Measurements from ENCODE around the gene SCO2.
"Not testable (repeated sequence)": the region's sequence is repeated elsewhere in the genome, so short reads cannot be mapped to it uniquely, and the experiment has no call there.

SCO2 gene

DNA sequence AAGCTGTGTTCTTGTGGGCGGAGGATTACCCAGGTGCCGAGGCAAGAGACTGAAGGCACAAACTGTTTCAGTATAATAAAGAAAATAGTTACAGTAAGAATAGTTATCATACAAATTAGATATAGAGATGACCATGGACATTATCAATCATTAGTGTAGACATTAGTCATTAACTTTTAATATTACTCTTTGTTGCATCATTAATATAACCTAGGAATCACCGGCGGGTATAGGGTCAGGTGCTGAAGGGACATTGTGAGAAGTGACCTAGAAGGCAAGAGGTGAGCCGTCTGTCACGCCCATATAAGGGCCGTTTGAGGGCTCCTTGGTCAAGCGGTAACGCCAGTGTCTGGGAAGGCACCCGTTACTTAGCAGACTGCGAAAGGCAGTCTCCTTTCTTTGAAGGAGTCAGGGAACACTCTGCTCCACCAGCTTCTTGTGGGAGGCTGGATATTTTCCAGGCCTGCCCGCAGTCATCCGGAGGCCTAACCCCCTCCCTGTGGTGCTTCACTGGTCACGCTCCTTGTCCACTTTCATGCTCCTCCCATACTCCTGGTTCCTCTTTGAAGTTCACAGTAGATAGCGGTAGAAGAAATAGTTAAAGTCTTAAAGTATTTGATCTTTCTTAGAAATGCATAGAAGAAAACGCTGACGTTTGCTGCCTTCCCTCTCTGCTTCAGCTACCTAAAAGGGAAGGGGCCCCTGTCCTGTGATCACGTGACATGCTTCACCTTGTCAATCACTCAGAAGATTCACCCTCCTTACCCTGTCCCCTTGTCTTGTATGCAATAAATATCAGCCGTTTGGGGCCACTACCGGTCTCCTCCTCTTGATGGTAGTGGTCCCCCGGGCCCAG is 8.7 kb upstream of the SCO2 start:
- H3K4me3 ChIP-seq (ENCODE audit: low read length); DNase-seq (ENCODE audit: low read depth, low spot score): not testable (repeated sequence)

DNA sequence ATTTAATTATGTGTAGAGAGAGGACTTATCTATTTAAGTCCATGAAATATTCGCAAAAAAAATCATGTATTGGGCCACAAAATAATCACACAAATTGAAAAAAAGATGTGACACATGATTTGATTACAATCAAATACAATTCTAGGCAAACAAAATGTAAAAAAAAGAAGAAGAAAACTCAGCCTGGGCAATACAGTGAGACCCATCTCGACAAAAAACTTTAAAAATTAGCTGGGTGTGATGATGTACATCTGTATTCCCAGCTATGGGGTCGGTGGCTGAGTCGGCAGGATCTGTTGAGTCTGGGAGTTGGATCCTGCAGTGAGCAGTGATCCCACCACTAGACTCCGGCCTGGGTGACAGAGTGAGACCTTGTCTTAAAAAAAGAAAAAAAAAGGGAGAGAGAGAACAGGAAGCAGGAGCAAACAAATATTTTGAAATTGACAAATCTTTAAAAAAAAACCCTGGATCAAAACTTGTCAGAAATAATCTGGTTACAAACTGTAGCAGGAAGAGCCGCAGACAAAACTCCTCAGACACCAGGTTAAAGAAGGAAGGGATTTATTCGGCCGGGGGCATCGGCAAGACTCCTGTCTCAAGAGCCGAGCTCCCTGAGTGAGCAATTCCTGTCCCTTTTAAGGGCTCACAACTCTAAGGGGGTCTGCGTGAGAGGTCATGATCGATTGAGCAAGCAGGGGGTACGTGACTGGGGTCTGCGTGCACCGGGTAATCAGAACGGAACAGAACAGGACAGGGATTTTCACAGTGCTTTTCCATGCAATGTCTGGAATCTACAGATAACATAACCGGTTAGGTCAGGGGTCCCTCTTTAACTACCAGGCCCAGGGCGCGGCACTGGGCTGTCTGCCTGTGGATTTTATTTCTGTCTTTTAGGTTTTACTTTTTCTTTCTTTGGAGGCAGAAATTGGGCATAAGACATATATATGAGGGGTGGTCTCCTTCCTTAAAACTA is 7.7 kb upstream of the SCO2 start:
- no peak overlapping the region for H3K4me3 ChIP-seq (ENCODE audit: low read length)
- no peak for DNase-seq (ENCODE audit: low read depth, low spot score)

DNA sequence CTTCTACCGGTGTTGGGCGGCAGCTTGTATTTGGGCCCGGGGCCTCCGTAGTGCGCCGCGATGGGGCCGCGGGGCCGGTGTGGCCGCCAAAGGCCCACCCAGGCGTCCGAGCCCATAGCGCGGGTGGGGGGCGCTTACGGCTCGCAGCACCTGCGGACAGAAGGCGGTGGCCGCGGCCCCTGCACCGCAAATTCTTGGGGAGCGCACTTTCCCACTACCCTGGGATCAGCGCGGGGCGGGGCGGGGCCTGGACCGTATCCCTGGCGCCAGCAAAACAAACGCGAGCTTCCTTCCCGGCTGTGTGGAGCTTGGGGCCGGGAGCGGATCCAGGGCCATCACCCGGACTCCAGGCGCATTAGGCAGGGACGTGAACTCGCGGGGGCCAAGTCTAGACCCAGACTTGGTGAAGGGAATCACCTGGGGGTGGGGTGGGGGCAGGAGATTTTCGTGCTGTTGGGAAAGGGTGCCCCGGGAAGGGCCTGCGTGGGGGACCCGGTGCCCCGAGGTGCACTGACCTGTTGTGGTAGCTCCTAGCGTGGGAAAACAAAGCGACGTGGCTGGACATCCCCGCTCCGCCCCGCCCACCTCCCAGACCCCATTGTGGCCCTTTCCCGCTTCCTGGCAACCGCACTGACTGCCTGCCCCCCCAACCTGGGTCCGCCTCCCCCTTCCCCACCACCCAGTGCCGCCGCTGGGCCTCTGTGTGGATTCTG is 6.7 kb upstream of the SCO2 start:
- H3K4me3 ChIP-seq (ENCODE audit: low read length), result no peak overlapping the region
- DNase-seq (ENCODE audit: low read depth, low spot score), result no peak

DNA sequence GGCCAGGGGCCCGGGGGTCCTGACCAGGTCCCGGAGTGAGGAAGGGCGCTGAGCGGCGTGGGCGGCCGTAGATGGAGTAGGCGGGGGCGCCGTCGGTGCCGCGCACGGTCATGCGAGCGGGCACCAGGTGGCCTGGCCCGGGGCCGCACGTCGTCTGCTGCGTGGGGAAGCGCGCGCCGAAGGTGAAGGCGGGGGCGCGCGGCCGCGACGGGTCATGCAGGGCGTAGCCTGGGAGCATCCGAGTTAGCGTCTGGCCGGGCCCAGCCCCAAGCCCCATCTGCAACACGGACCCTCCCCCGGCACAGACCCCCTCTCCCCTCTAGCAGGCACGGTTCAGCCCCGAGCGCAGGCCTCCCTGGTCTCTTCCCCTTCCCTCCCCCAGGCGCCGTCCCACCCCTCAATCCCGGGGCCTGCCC is 6.2 kb upstream of the SCO2 start:
- no peak for DNase-seq (ENCODE audit: low read depth, low spot score)

DNA sequence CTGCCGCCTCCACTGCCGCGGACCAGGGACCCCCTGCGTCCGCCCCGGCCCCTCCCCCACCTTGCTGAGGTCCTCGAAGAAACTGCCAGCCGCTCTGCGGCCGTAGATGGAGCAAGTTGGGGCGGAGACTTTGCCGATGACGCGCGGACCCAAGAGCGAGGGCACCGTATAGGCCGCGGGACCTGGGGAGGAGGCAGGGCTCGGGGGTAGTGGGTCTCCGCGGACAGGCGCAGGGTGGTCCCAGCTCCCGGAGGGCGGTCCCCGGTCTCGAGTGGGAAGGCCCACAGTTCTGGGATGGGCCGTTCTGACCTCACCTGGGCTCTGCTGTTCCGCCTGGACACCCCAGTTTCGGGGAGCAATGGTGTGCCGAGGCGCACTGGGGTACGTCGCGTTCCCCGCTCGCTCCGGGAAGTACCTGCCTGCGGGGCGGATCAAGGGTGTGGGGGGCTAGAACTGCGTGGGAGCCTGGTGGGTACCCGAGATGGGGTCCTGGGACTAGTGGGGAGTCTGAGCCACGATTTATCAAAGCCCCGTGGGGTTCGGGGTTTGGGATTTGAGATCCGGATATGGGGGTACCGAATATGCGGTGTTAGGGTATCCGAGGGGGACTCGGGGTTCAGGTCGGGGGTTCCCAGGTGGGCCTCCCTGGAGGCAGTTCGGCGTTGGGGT is 5.6 kb upstream of the SCO2 start:
- no peak overlapping the region for H3K4me3 ChIP-seq (ENCODE audit: low read length)
- no peak for DNase-seq (ENCODE audit: low read depth, low spot score)

More for the DNA sequence above, 6.2 kb upstream of the SCO2 start:
- no peak overlapping the region for H3K4me3 ChIP-seq (ENCODE audit: low read length)

DNA sequence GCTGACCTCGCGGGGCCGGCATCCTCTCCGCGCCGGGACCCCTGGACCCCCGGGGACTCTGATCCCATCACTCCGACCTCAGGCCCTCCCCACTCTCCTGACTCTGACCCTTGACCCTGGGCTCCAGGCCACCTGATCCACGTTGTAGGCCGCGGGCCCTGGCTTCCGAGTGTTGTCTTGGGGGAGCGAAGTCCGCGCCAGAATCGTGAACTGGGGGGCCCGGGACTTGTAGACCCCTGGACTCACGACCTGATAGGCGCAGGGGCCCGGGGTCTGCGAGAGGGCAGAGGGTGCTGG is 5.1 kb upstream of the SCO2 start:
- H3K4me3 ChIP-seq (ENCODE audit: low read length), result no peak overlapping the region
- no peak for DNase-seq (ENCODE audit: low read depth, low spot score)

DNA sequence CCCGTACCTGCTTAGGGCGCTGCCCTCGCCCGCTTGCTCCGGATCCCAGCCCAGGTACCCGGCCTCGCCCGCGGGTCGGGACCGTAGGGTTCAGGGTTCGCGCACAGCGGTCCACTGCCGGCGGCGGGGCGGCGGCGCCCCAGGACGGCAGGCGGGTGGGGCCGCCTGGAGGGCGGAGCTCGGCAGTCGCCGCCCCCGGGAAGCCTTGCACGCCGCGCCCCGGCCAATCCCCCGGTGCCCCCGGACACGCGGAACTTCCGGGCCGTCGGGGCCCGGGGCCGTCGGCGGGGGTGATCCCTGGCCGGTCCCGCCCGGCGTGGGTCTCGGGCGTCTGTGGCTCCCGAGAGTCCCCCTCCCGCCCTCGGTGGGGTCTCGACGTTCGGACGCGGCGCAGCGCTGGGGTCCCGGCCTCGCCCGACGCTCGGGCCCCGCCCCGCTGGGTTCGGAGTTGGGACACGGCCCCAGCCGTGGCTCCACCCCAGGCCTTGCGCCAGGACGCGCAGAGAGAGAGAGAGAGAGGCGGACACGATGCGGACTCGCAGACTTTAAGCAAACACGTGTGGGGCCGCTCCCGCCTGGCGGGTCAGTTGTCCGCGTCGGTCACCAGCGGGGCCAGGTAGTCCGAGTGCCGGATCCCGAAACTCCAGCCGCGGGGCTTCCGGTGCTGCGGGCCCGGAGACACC is 4.6 kb upstream of the SCO2 start, which contains the start of gene TYMP:
TSS of gene TYMP (minus strand) at position 116 of the 683 bp plus-strand sequence. CDS start 303 bp downstream, outside the sequence.
- no peak within 1 kb of the TSS for H3K4me3 ChIP-seq (ENCODE audit: low read length)
- DNase-seq (ENCODE audit: low read depth, low spot score), result no peak

DNA sequence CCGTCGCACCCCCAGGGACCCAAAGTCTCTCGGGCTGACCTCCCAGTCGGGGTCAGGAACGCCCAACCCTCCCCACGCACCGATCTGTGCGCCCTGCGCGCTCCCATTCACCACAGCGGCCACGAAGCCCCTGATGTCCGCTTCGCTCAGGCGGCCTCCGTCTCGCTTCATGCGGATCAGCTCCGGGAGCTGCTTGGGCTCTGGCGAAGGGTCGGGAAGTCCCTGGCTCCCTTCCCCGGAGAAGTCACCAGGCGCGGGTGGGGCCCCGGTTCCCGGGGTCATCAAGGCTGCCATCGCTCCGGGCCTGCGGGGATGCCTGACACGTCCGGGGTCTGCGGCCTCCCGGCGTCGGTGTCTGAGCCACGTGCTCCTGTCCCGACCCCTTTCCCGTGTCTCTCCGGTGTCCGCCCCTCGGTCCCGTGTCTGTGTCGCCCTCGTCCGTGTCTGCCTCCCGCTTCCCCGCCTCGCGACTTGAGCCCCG is 4.1 kb upstream of the SCO2 start:
- DNase-seq (ENCODE audit: low read depth, low spot score), result no peak
- H3K4me3 ChIP-seq (ENCODE audit: low read length), result no peak overlapping the region

DNA sequence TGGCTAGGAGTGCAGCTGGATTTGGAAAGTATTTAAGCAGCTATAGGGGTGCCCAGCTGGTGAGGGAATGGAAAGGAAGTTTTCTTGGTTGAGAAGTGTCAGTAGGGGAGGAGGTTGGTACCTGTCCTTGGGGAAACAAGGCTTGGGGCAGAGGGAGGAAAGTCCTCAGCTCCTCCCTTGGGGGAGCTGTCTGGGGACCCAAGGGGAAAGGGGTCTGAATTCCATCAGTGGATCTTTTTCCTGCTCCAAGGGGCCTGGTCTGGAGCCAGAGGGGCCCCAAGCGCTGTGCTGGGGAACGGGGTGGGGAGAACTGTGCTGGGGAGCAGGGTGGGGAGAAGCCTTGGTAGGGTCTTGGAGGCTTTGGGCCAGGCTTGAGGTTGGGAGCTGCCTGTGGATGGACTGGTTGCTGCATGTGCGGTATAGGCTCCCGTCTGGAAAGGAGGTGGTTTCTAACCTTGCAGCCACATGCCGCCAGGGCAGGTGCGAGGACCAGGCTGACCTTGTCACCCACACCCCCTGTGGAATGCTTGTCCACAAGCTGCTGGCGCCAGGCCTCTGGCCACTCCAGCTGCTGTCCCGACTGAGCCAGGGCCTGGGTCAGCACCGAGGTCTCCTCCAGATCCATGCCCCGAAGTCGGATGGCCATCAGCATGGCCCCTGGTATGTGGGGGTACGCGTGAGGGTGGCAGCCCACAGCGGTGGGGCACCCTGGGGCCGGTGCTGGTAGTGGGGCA is 3.5 kb upstream of the SCO2 start:
- H3K4me3 ChIP-seq (ENCODE audit: low read length), result no peak overlapping the region
- no peak for DNase-seq (ENCODE audit: low read depth, low spot score)

DNA sequence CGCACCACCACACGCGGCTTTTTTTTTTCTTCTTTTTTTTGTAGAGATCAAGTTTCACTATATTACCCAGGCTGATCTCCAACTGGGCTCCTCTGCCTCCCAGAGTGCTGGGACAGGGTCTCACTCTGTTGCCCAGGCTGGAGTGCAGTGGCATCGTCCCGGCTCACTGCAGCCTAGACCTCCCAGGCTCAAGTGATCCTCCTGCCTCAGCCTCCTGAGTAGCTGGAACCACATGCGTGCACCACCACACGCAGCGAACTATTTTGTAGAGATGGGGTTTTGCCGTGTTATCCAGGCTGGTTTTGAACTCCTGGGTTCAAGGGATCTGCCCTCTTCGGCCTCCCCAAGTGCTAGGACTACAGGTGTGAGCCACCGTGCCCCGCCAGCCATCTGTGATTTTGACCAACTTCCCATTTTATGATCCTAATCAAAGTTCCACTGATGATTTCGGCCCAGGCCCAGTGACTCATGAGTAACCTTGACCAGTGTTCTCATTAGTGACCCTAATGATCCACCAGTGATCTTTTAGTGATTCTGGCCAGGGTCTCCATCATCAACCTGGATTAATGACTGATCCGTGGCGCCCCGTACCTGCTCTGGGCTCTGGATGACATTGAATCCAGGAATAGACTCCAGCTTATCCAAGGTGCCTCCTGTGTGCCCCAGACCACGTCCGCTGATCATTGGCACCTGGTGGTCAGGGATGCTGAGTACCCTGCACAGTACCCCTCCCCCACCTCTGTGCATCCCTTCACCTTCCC is 2.7 kb upstream of the SCO2 start:
- no peak overlapping the region for H3K4me3 ChIP-seq (ENCODE audit: low read length)
- DNase-seq (ENCODE audit: low read depth, low spot score), result no peak

DNA sequence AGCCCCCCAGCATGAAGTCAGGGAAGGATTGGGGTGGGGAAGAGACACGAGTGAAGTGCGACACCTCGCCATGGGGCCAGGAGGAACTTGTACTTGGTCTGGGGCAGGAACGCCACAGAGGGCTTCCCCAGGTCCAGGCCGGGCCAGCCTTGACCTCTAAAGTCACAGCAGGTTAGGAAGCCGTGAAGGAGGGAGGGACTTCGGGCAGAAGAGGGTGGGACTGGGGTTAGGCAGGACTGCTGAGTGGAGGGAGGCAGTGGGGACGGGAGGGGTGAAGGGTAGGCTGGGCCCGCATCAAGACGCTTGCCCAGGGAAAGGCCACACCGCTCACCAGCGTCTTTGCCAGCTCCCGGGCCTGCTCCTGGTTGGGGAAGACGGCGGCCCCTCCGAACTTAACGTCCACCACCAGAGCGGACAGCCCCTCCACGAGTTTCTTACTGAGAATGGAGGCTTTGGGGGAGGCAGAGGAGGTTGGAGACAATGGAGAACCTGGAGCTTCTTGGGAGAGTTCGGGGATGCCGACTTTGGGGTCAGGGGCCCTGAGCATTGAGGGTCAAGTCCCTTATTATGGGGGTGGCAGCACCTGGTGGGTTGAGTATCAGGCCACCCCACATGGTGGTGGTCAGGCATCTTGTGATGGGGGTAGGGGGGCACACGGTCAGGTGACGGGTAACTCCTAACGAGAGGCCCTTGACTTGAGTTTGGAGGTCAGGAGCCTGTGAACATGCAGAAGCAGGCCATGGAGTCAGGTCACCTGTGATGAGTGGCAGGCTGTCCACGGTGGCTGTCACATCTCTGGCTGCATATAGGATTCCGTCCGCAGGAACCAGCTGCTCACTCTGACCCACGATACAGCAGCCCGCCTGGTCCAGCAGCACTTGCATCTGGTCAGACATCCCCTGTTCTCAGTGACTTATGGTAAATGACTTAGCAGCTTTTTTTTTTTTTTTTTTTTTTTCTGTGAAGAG is 1.7 kb upstream of the SCO2 start:
- peak overlapping the region; percentile 71 for H3K4me3 ChIP-seq (ENCODE audit: low read length)
- DNase-seq (ENCODE audit: low read depth, low spot score), result no peak

DNA sequence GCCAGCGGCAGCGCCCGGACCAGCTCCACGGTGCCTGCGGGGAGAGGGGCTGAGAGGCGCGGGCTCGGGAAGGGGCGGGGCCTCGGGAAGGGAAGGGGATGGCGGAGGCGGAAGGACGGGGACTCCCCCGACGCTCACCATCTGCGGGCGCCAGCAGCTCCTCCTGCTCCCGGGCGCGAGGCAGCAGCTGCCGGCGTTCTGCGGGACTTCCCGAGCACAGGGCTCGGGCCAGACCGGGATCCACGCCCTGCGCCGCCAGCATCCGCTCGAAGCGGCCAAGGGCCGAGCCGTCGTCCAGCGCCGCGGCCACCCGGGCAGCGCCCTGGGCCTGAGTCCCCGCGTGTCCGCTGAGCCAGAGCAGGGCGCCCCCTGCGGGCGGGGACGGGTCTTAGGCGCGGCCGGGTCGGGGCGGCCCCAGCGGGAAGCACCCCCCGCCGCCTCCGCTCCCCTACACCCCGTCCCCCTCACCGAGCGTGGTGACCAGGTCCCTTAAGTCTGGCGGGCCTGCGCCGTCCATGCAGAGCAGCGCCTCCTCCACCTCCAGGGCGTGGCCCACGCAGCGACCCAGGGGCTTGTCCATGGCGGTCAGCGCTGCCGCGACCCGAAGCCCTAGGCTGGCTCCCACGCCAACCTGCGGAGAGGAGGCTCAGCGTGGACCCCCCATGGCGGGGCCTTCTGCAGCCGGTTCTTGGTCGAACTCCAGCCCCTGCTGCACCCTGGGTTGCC is 873 bp upstream of the SCO2 start:
- H3K4me3 ChIP-seq (ENCODE audit: low read length), result peak overlapping the region; percentile 71
- DNase-seq (ENCODE audit: low read depth, low spot score), result peak; percentile 76

DNA sequence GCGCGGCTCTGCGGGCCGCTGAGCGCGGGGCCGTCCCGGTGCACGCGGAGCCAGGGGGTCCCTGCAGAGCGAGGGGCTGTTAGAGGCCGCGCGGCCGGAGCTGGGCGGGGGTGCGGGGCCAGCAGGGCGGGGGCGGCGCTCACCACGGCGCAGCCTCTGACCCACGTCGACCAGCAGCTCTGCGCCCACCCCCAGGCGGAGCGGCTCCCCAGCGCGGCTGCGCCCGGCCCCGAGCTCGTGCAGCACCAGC is 385 bp upstream of the SCO2 start:
- peak overlapping the region; percentile 71 for H3K4me3 ChIP-seq (ENCODE audit: low read length)

DNA sequence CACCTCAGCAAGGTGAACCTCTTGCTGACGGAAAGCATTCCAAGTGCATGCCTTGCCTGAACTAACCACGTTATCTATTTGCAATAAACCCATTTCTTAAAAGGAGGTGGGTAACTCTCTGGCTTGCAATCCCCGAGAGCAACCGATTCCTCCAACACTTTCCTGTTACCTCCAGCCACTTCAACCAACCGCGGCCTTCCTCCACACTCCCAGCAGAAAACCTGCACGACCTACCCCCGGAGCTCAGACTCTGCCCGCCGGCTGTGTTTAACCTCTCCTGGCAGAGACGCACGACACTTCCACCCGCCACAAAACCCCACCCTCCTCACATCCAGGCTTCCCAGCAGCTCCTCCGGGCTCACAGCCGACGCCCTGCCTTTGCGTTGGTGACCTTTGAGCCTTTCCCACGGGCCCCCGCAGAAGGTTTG is 708 bp downstream of the SCO2 start:
- peak overlapping the region; percentile 71 for H3K4me3 ChIP-seq (ENCODE audit: low read length)
- DNase-seq (ENCODE audit: low read depth, low spot score), result no peak

More for the DNA sequence above, 385 bp upstream of the SCO2 start:
- DNase-seq (ENCODE audit: low read depth, low spot score), result no peak

DNA sequence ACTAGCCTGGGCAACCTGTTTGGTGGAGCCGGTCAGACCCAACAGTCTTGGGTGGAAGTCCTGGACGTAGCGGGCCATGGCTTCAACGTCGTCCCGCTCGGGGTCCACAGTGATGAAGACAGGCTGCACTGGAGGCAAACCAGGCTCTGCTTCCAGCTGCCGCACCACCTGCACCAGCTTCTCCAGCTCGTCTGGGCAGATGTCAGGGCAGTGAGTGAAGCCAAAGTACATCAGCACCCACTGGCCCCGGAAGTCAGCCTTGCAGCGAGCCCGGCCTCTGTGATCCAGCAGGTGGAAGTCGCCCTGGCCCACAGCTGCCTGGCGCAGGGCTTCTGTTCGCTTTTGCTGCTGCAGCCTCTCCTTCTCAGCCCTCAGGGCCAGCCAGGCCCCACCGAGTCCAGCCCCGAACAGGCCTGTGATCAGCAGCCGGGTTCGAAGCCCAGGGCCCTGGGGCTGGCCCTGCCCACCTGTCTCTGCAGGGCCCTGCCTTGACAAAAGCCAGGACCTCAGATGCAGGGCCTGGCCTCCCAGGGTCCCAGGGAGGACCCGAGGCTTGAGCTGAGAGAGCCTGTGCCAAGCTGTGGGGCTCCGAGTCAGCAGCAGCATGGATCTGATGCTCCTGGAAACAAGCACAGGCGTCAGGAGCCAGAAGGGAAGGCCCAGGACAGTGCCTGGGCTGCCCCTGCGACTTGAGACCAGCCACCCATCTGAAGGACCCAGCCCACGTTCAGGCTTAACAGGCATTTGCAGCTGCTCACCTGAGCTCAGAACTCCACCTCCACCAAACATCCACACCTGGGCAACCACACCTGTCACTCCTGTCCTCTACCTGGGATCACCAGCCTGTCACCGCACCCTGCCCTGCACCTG is 1.4 kb downstream of the SCO2 start:
- DNase-seq (ENCODE audit: low read depth, low spot score), result no peak
- peak overlapping the region; percentile 71 for H3K4me3 ChIP-seq (ENCODE audit: low read length)

Data from Jurkat, Clone E6-1 (cell line).